ENCODE data around the gene FPR2.

- TF ChIP-seq CTCF (IDR thresholded peaks at IDR 0.05 in 2 of 3, conservative IDR thresholded peaks at IDR 0.05 in 1 of 3; ENCODE audit: insufficient read depth in 2 of 3, low read depth in 1 of 3, low read length in 3 of 3) (no peak), TAF1 (IDR thresholded peaks at IDR 0.05; ENCODE audit: control insufficient read depth, extremely low read depth, insufficient read depth, low read length, severe bottlenecking) (no peak), FOXO4 (CRISPR knock-in tag; IDR thresholded peaks at IDR 0.05) (no peak), RCOR1 (IDR thresholded peaks at IDR 0.05; ENCODE audit: borderline replicate concordance in 1 of 2, low read depth in 2 of 2, low read length in 2 of 2) (no peak), NRF1 (conservative IDR thresholded peaks at IDR 0.05 in 1 of 2, IDR thresholded peaks at IDR 0.05 in 1 of 2) (no peak)
These were observed 19.3 kb downstream of the FPR2 start for GRCh38 chr19:51780270-51780669.

Data from K562 (cell line).